ENCODE results near the gene CCNI2.

DNA sequence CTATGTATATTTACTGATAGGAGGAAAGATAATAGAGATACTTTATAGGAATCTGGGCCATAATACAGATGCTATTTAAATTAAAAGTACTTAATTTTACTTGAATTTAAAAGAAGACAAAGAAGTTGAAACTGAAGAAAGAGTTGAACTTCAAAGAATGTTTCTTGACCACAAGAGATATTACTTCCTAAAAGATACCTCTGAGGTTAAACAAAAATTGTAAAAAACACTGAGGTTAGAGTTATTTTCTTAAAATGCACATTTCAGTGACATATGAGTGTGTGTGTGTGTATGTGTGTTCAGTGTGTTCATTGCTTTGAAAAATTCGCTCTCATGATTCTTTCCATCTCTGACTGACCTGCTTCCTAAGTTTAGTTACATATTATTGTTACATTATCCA, 33.4 kb downstream of the CCNI2 start:
- TF ChIP-seq, protein P1, sequence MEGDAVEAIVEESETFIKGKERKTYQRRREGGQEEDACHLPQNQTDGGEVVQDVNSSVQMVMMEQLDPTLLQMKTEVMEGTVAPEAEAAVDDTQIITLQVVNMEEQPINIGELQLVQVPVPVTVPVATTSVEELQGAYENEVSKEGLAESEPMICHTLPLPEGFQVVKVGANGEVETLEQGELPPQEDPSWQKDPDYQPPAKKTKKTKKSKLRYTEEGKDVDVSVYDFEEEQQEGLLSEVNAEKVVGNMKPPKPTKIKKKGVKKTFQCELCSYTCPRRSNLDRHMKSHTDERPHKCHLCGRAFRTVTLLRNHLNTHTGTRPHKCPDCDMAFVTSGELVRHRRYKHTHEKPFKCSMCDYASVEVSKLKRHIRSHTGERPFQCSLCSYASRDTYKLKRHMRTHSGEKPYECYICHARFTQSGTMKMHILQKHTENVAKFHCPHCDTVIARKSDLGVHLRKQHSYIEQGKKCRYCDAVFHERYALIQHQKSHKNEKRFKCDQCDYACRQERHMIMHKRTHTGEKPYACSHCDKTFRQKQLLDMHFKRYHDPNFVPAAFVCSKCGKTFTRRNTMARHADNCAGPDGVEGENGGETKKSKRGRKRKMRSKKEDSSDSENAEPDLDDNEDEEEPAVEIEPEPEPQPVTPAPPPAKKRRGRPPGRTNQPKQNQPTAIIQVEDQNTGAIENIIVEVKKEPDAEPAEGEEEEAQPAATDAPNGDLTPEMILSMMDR (IDR thresholded peaks at IDR 0.05; ENCODE audit: low read length), result no peak
- no peak for TF ChIP-seq EZH2phosphoT487 (IDR thresholded peaks at IDR 0.05; ENCODE audit: low read length)
